ENCODE results near the gene MFN2. TPM values are rescaled to one million over a fixed set of nuclear protein-coding genes. Genes with fewer than 3 reads are reported as not detected.

Gene MFN2
- total RNA-seq, 1 experiment from 2014 or later = 72.6 TPM

DNA sequence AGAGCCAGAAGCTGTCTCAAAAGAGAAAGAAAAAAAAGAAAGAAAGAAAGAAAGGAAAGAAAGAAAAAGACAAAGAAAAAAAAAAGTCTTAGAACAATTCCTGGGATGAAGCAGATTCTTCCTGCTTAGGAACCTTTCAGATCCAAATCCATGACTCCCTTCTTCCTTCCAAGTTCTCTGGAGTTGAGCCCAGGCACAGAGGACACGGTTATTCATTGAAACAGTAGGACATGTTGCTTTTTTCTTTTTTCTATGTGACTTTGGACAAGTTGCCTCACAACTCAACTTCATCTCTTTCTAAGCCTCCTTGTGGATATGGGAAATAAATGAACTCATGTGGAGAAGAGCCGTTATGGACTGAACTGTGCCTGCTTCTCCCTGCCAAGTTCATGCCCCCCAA, 68.1 kb downstream of the MFN2 start:
- intact Hi-C loops (cut with micrococcal nuclease; ENCODE audit: unreplicated experiment) = no loop called here

GRCh38 chr1:12049616-12050015, 69.4 kb downstream of the MFN2 start:
- CTCF ChIA-PET = no interaction called here
- H3K4me3 ChIP-seq = no peak overlapping the region
- no peaks in the 10 kb centered on the region for H3K9me3 ChIP-seq (ENCODE audit: insufficient read depth, low read depth)
- no peak for TF ChIP-seq EZH2 (IDR thresholded peaks at IDR 0.05; ENCODE audit: low read depth)
- TF ChIP-seq CTCF (conservative IDR thresholded peaks at IDR 0.05) = no peak
- no peak overlapping the region for H3K4me2 ChIP-seq
- intact Hi-C loops (cut with micrococcal nuclease; ENCODE audit: unreplicated experiment) = no loop called here
- peaks cover 7% of the 10 kb centered on the region; the same call in 1 of the 2 replicates for H3K4me1 ChIP-seq (replicated peaks; ENCODE audit: insufficient read depth)
- H3K27ac ChIP-seq = no peak overlapping the region
- no peaks in the 10 kb centered on the region for H3K79me2 ChIP-seq (ENCODE audit: low read depth)
- no peak for DNase-seq
- no peaks in the 10 kb centered on the region for H3K36me3 ChIP-seq (ENCODE audit: low read depth)
- POLR2A ChIA-PET (ENCODE audit: unreplicated experiment) = no interaction called here
- BruUV-seq (replicated peaks) = no TSS peak
- H4K20me1 ChIP-seq (ENCODE audit: insufficient read depth) = no peaks in the 10 kb centered on the region
- H3K9me2 ChIP-seq (ENCODE audit: insufficient read depth) = no peaks in the 10 kb centered on the region
- H3K27me3 ChIP-seq (ENCODE audit: insufficient read depth, low read depth) = no peaks in the 10 kb centered on the region
- H2AFZ ChIP-seq = no peak overlapping the region
- no peaks in the 10 kb centered on the region for H3F3A ChIP-seq (ENCODE audit: insufficient read depth, low read depth)

More for the DNA sequence above, 68.1 kb downstream of the MFN2 start:
- Histone ChIP-seq H3K36me3 (ENCODE audit: low read depth) (no peaks in the 10 kb centered on the region), H3K27me3 (ENCODE audit: insufficient read depth, low read depth) (no peaks in the 10 kb centered on the region), H2AFZ (no peak overlapping the region), H3K9me2 (ENCODE audit: insufficient read depth) (no peaks in the 10 kb centered on the region), H3K4me2 (no peak overlapping the region), H3K4me1 (replicated peaks; ENCODE audit: insufficient read depth) (peaks cover 7% of the 10 kb centered on the region; the same call in 1 of the 2 replicates), H3K4me3 (no peak overlapping the region), H3K9me3 (ENCODE audit: insufficient read depth, low read depth) (no peaks in the 10 kb centered on the region), H3K27ac (no peak overlapping the region), H3K79me2 (ENCODE audit: low read depth) (no peaks in the 10 kb centered on the region), H4K20me1 (ENCODE audit: insufficient read depth) (no peaks in the 10 kb centered on the region), H3F3A (ENCODE audit: insufficient read depth, low read depth) (no peaks in the 10 kb centered on the region)
- no peak for DNase-seq
- TF ChIP-seq CTCF (conservative IDR thresholded peaks at IDR 0.05) (no peak), EZH2 (IDR thresholded peaks at IDR 0.05; ENCODE audit: low read depth) (no peak)
- CTCF ChIA-PET = no interaction called here
- POLR2A ChIA-PET (ENCODE audit: unreplicated experiment) = no interaction called here
- no TSS peak for BruUV-seq (replicated peaks)

- CTCF ChIA-PET = interaction anchor here (1.2 kb wide), 1 partner anchor 21 kb away, joined by 3 read pairs; no protein-coding TSS in a partner anchor
- POLR2A ChIA-PET (ENCODE audit: unreplicated experiment) = interaction anchor here (0.7 kb wide), 1 partner anchor 144 kb away, joined by 3 read pairs; no protein-coding TSS in a partner anchor
- H3K36me3 ChIP-seq (ENCODE audit: low read depth) = no peaks in the 10 kb centered on the region
- H3K4me3 ChIP-seq = no peak overlapping the region
- no peak overlapping the region for H3K27ac ChIP-seq
- H4K20me1 ChIP-seq (ENCODE audit: insufficient read depth) = no peaks in the 10 kb centered on the region
- no peaks in the 10 kb centered on the region for H3F3A ChIP-seq (ENCODE audit: insufficient read depth, low read depth)
- no peaks in the 10 kb centered on the region for H3K9me2 ChIP-seq (ENCODE audit: insufficient read depth)
- H2AFZ ChIP-seq = no peak overlapping the region
- no peaks in the 10 kb centered on the region for H3K27me3 ChIP-seq (ENCODE audit: insufficient read depth, low read depth)
- DNase-seq = no peak
- no peaks in the 10 kb centered on the region for H3K79me2 ChIP-seq (ENCODE audit: low read depth)
- peaks cover 7% of the 10 kb centered on the region; the same call in 1 of the 2 replicates for H3K4me1 ChIP-seq (replicated peaks; ENCODE audit: insufficient read depth)
- intact Hi-C loops (cut with micrococcal nuclease; ENCODE audit: unreplicated experiment) = no loop called here
- BruUV-seq (replicated peaks) = no TSS peak
- H3K4me2 ChIP-seq = no peak overlapping the region
- TF ChIP-seq CTCF (conservative IDR thresholded peaks at IDR 0.05) (no peak), EZH2 (IDR thresholded peaks at IDR 0.05; ENCODE audit: low read depth) (no peak)
- H3K9me3 ChIP-seq (ENCODE audit: insufficient read depth, low read depth) = no peaks in the 10 kb centered on the region
Measured at GRCh38 chr1:12051361-12051760, 71.1 kb downstream of the MFN2 start.
